H1 (cell line): ENCODE data around the gene COTL1. TPM values are rescaled to one million over a fixed set of nuclear protein-coding genes. Genes with fewer than 3 reads are reported as not detected.

Experiments
- CTCF ChIA-PET: fragments of 300-600 bp; sonication (Branson Sonifier 250); formaldehyde crosslinking; loops from one replicate; lab custom pipeline; 2021; ENCODE audit not compliant: partially characterized antibody; lab: Charles Lee
- POLR2A ChIA-PET: fragments of 300-600 bp; sonication (Branson Sonifier 250); formaldehyde crosslinking; loops from one replicate; lab custom pipeline; 2021; ENCODE audit warnings: inconsistent platforms; ENCODE audit not compliant: partially characterized antibody; lab: Charles Lee
- DNase-seq, 2 experiments: peaks; one replicate each; pipeline versions ENCODE4 v3.0.0 to v3.0.0-alpha.2; 2010 to 2022; ENCODE audit warnings: low spot score in 2 of 2, low read depth in 1 of 2, mixed read lengths in 1 of 2
- FAIRE-seq: peaks from 2 replicates; lab custom pipeline; 2011; peaks lifted over from hg19 to GRCh38; lab: Jason Lieb, UNC
- H2AFZ ChIP-seq: 2 replicates; pipeline ENCODE4 v1.8.1; 2012; ENCODE audit warnings: low read length, inconsistent platforms
- H2AK5ac ChIP-seq: 2 replicates; pipeline ENCODE4 v1.6.1; 2013; ENCODE audit warnings: low read depth, low read length
- H2BK120ac ChIP-seq: replicated peaks from 2 replicates; pipeline ENCODE3; 2013; ENCODE audit warnings: low read depth, low read length, inconsistent platforms
- H2BK12ac ChIP-seq: 2 replicates; pipeline ENCODE4 v1.6.1; 2013; ENCODE audit warnings: low read depth, low read length
- H2BK15ac ChIP-seq: 2 replicates; pipeline ENCODE4 v1.6.1; 2013; ENCODE audit warnings: low read length
- H2BK20ac ChIP-seq: 2 replicates; pipeline ENCODE4 v1.6.1; 2013; ENCODE audit warnings: low read length
- H2BK5ac ChIP-seq: 2 replicates; pipeline ENCODE4 v1.6.1; 2013; ENCODE audit warnings: low read depth, low read length
- H3K14ac ChIP-seq: 2 replicates; pipeline ENCODE4 v1.6.1; 2013; ENCODE audit warnings: inconsistent platforms; ENCODE audit not compliant: insufficient read length
- H3K18ac ChIP-seq: 2 replicates; pipeline ENCODE4 v1.6.1; 2013; ENCODE audit warnings: low read length; ENCODE audit errors: extremely low read depth
- H3K23ac ChIP-seq: 2 replicates; pipeline ENCODE4 v1.6.1; 2013; ENCODE audit warnings: inconsistent platforms; ENCODE audit not compliant: insufficient read length
- H3K23me2 ChIP-seq: 2 replicates; pipeline ENCODE4 v1.6.1; 2013; ENCODE audit warnings: low read depth, low read length
- H3K27ac ChIP-seq: 2 replicates; pipeline ENCODE4 v1.6.1; 2011; ENCODE audit warnings: low read depth, low read length, inconsistent platforms
- H3K27me3 ChIP-seq, 4 experiments: replicated peaks in 1 of 4; 1 replicate in 1 of 4; 2 replicates in 3 of 4; pipeline versions ENCODE4 v1.6.1 to v1.8.1; 2011 to 2013; ENCODE audit warnings: low read length in 3 of 4, mild to moderate bottlenecking in 3 of 4, inconsistent platforms in 2 of 4, mixed read lengths in 2 of 4, moderate library complexity in 1 of 4; ENCODE audit not compliant: control insufficient read depth in 3 of 4, insufficient read depth in 3 of 4; ENCODE audit errors: extremely low read depth in 1 of 4
- H3K36me3 ChIP-seq, 4 experiments: 2 replicates each; pipeline versions ENCODE4 v1.6.1 to v1.8.1; 2011 to 2013; ENCODE audit warnings: mild to moderate bottlenecking in 4 of 4, low read length in 3 of 4, moderate library complexity in 2 of 4, control low read depth in 1 of 4, inconsistent platforms in 1 of 4; ENCODE audit not compliant: insufficient read depth in 4 of 4, control insufficient read depth in 2 of 4
- H3K4ac ChIP-seq: replicated peaks from 2 replicates; pipeline ENCODE3; 2013; ENCODE audit warnings: low read length, low read depth, mixed read lengths, inconsistent platforms; ENCODE audit not compliant: insufficient read length
- H3K4me1 ChIP-seq, 4 experiments: replicated peaks in 1 of 4; 1 replicate in 1 of 4; 2 replicates in 3 of 4; pipeline versions ENCODE4 v1.6.1 to v1.8.1; 2011 to 2013; ENCODE audit warnings: low read length in 3 of 4, inconsistent platforms in 2 of 4, mixed read lengths in 1 of 4; ENCODE audit not compliant: insufficient read depth in 4 of 4, control insufficient read depth in 3 of 4
- H3K4me2 ChIP-seq, 2 experiments: 2 replicates each; pipeline versions ENCODE4 v1.6.1 to v1.8.1; 2011 to 2013; ENCODE audit warnings: low read depth in 2 of 2, low read length in 2 of 2, control low read depth in 1 of 2, inconsistent platforms in 1 of 2, mild to moderate bottlenecking in 1 of 2; ENCODE audit not compliant: insufficient read depth in 1 of 2
- H3K4me3 ChIP-seq, 4 experiments: fragments of 200-600, 300-600 bp in 1 of 4; sonication (generic), shearing (Covaris generic), sonication (Bioruptor Twin) in 1 of 4; 2 replicates each; pipeline versions ENCODE4 v1.5.1 to v1.8.1; 2011 to 2016; ENCODE audit warnings: low read length in 4 of 4, low read depth in 3 of 4, control low read depth in 2 of 4, inconsistent platforms in 2 of 4, mild to moderate bottlenecking in 2 of 4, mixed read lengths in 1 of 4, moderate library complexity in 1 of 4; ENCODE audit not compliant: insufficient read depth in 2 of 4; ENCODE audit errors: extremely low read depth in 1 of 4
- H3K56ac ChIP-seq: replicated peaks from 2 replicates; pipeline ENCODE3; 2013; ENCODE audit warnings: low read depth, mild to moderate bottlenecking, mixed read lengths, low read length, inconsistent platforms; ENCODE audit not compliant: insufficient read length
- H3K79me1 ChIP-seq: 2 replicates; pipeline ENCODE4 v1.6.1; 2013; ENCODE audit warnings: low read depth, low read length, control low read depth
- H3K79me2 ChIP-seq, 2 experiments: 2 replicates each; pipeline versions ENCODE4 v1.6.1 to v1.8.1; 2012 to 2013; ENCODE audit warnings: low read length in 2 of 2, mild to moderate bottlenecking in 2 of 2, inconsistent platforms in 1 of 2; ENCODE audit not compliant: insufficient read depth in 2 of 2, control insufficient read depth in 1 of 2
- H3K9ac ChIP-seq, 4 experiments: replicated peaks in 1 of 4; 1 replicate in 1 of 4; 2 replicates in 3 of 4; pipeline versions ENCODE4 v1.6.1 to v1.8.1; 2011 to 2013; ENCODE audit warnings: low read depth in 3 of 4, low read length in 3 of 4, control low read depth in 2 of 4, mild to moderate bottlenecking in 2 of 4, moderate library complexity in 2 of 4, inconsistent platforms in 1 of 4; ENCODE audit errors: extremely low read depth in 1 of 4
- H3K9me3 ChIP-seq, 2 experiments: 2 replicates each; pipeline versions ENCODE4 v1.6.1 to v1.8.1; 2012 to 2013; ENCODE audit warnings: mild to moderate bottlenecking in 2 of 2, moderate library complexity in 2 of 2, control low read depth in 1 of 2, inconsistent platforms in 1 of 2, low read depth in 1 of 2, low read length in 1 of 2, mixed read lengths in 1 of 2; ENCODE audit not compliant: insufficient read depth in 2 of 2
- H4K20me1 ChIP-seq, 2 experiments: replicated peaks in 1 of 2; 2 replicates each; pipeline versions ENCODE3 to v1.8.1; 2011 to 2013; ENCODE audit warnings: inconsistent platforms in 2 of 2, low read length in 2 of 2, mild to moderate bottlenecking in 1 of 2; ENCODE audit not compliant: insufficient read depth in 2 of 2, control insufficient read depth in 1 of 2
- H4K5ac ChIP-seq: 2 replicates; pipeline ENCODE4 v1.6.1; 2013; ENCODE audit warnings: low read length, low read depth, mixed read lengths, inconsistent platforms; ENCODE audit not compliant: insufficient read length
- H4K8ac ChIP-seq: 2 replicates; pipeline ENCODE4 v1.8.0; 2013; ENCODE audit warnings: mild to moderate bottlenecking, moderate library complexity, low read length, inconsistent platforms; ENCODE audit not compliant: insufficient read depth; ENCODE audit errors: extremely low read depth
- H4K91ac ChIP-seq: replicated peaks from 2 replicates; pipeline ENCODE3; 2013; ENCODE audit warnings: low read length, mixed read lengths, inconsistent platforms; ENCODE audit not compliant: insufficient read length
- ATF2 ChIP-seq: IDR thresholded peaks from 2 replicates; pipeline ENCODE4 v1.6.1; 2012; ENCODE audit warnings: low read length, inconsistent platforms
- SP1 ChIP-seq: IDR thresholded peaks from 2 replicates; pipeline ENCODE4 v1.6.1; 2011; ENCODE audit warnings: low read depth, low read length
- WGBS, 2 experiments: shearing (Covaris generic) in 1 of 2; methylation state at CpG; one replicate each; pipeline versions ENCODE4 v1.1.6 to v1.1.7; 2013 to 2015; ENCODE audit warnings: low lambda C conversion rate in 2 of 2, mixed read lengths in 2 of 2, inconsistent platforms in 1 of 2, low coverage in 1 of 2, missing lambda C conversion rate in 1 of 2; ENCODE audit not compliant: insufficient replicate concordance in 2 of 2, insufficient coverage in 1 of 2, insufficient read length in 1 of 2; ENCODE audit errors: extremely low coverage in 1 of 2, missing lambda C conversion rate in 1 of 2; 5-methylcytosine and 5-hydroxymethylcytosine counted together
- polyA plus RNA-seq, 7 experiments: library from polyadenylated mRNA; depleted of rRNA in 3 of 7; stranded (reverse) in 5 of 7; unstranded in 2 of 7; fragments of >200 nt in 5 of 7; fragments of 200-250 nt in 2 of 7; gene quantifications; 1 replicate in 5 of 7; 2 replicates in 1 of 7; 4 replicates in 1 of 7; pipeline versions ENCODE4 v1.2.1 to v1.2.3, GENCODE V29; 2011 to 2013; ENCODE audit warnings: missing spikeins in 2 of 7, mixed read lengths in 2 of 7
- total RNA-seq: library from RNA; stranded (reverse); fragmentation: NEBNext Ultra II Directional; extraction: Animal tissue kit (Norgen Biotek cat#: 25700); gene quantifications from 2 replicates; pipeline ENCODE4 v1.2.1, GENCODE V29; 2021

The COTL1 gene
- total and polyA plus RNA-seq, 2 of the 8 experiments (the other 6 are each of a cell fraction or from before 2014, with no cell fraction given) = 59.2 to 183 TPM

- no peak overlapping the region for H2BK5ac ChIP-seq
- H2BK12ac ChIP-seq = 0 out of 2 replicates have a peak overlapping the region, but pooled peaks have one; percentile 17
- H3K27me3 ChIP-seq = no peaks in the 10 kb centered on the region
- H3K4me3 ChIP-seq = no peak overlapping the region
- H3K27ac ChIP-seq = no peak overlapping the region
- no peak overlapping the region for H4K8ac ChIP-seq
- H3K9me3 ChIP-seq = no peaks in the 10 kb centered on the region
- H3K4me2 ChIP-seq = no peak overlapping the region
- no peaks in the 10 kb centered on the region for H3K36me3 ChIP-seq
- H3K4ac ChIP-seq = no peak overlapping the region
- H2BK120ac ChIP-seq = no peak overlapping the region
- no peak overlapping the region for H2AK5ac ChIP-seq
- no peaks in the 10 kb centered on the region for H3K79me2 ChIP-seq
- no peak overlapping the region for H2BK20ac ChIP-seq
- H3K56ac ChIP-seq = no peak overlapping the region
- no peaks in the 10 kb centered on the region for H3K79me1 ChIP-seq
- WGBS, 2 experiments = 88% methylated on average over 9 of the region's 9 CpGs; no CpG with 5 or more reads in 1 of the 2 experiments
- no peaks in the 10 kb centered on the region for H4K20me1 ChIP-seq
- H3K4me1 ChIP-seq = peaks cover 0 to 6% (median 3%) of the 10 kb centered on the region in 4 experiments; a peak in 3 of 7 replicates
- POLR2A ChIA-PET = no interaction called here
- H3K23me2 ChIP-seq = no peaks in the 10 kb centered on the region
- H3K14ac ChIP-seq = no peak overlapping the region
- TF ChIP-seq SP1 = 0 out of 2 replicates have a peak, but pooled peaks have one; percentile 18
- TF ChIP-seq ATF2 = no peak
- H3K9ac ChIP-seq = no peak overlapping the region
- no peak for DNase-seq
- FAIRE-seq = no peak
- no peak overlapping the region for H4K5ac ChIP-seq
- CTCF ChIA-PET = interaction anchor here (0.6 to 1.2 kb wide), 3 partner anchors 86 to 128 kb away, joined by 3 read pairs; no protein-coding TSS in a partner anchor
- 0 out of 2 replicates have a peak overlapping the region, but pooled peaks have one; percentile 29 for H2BK15ac ChIP-seq
- no peak overlapping the region for H4K91ac ChIP-seq
- H3K23ac ChIP-seq = no peak overlapping the region
- H2AFZ ChIP-seq = no peak overlapping the region
- H3K18ac ChIP-seq = no peak overlapping the region
Observed at GRCh38 chr16:84633622-84634021, 15.7 kb upstream of the COTL1 start.
